RWPE2 (cell line): ENCODE results near the gene CAMK1G.

Source experiments
- ATAC-seq: fragments of 200-7000 bp; cut with Tn5 transposase; 3 replicates; pipeline ENCODE4 v1.9.1; 2021; ENCODE audit warnings: low read depth
- DNase-seq: peaks from one replicate; pipeline ENCODE4 v3.0.0-alpha.2; 2020; ENCODE audit warnings: low spot score
- H3K27ac ChIP-seq: fragments of 450-650 bp; 2 replicates; pipeline ENCODE4 v1.5.1; 2017; ENCODE audit warnings: mild to moderate bottlenecking; ENCODE audit not compliant: poor library complexity, severe bottlenecking
- H3K27me3 ChIP-seq: fragments of 250-450 bp; sonication (Bioruptor Pico); 2 replicates; pipeline ENCODE4 v1.5.1; 2021; ENCODE audit warnings: mild to moderate bottlenecking, moderate library complexity; ENCODE audit not compliant: insufficient read depth, poor library complexity, severe bottlenecking
- H3K36me3 ChIP-seq: fragments of 250-450 bp; sonication (Bioruptor Pico); 2 replicates; pipeline ENCODE4 v1.5.1; 2020; ENCODE audit warnings: low read depth, mild to moderate bottlenecking, moderate library complexity
- H3K4me1 ChIP-seq: fragments of 250-450 bp; sonication (Bioruptor Pico); 2 replicates; pipeline ENCODE4 v1.5.1; 2021; ENCODE audit warnings: mild to moderate bottlenecking, moderate library complexity; ENCODE audit not compliant: insufficient read depth, poor library complexity, severe bottlenecking
- H3K4me3 ChIP-seq: fragments of 250-450 bp; sonication (Bioruptor Pico); 2 replicates; pipeline ENCODE4 v1.5.1; 2021; ENCODE audit warnings: mild to moderate bottlenecking, moderate library complexity; ENCODE audit not compliant: severe bottlenecking
- H3K9me3 ChIP-seq: fragments of 250-450 bp; sonication (Bioruptor Pico); 2 replicates; pipeline ENCODE4 v1.5.1; 2021; ENCODE audit warnings: mild to moderate bottlenecking, moderate library complexity; ENCODE audit not compliant: severe bottlenecking
- TF ChIP-seq, protein P1 (sequence below): fragments of 450-650 bp; IDR thresholded peaks from one replicate; pipeline ENCODE4 v1.5.1; 2017; ENCODE audit warnings: mild to moderate bottlenecking, moderate library complexity; ENCODE audit not compliant: poor library complexity, severe bottlenecking

Gene CAMK1G

DNA sequence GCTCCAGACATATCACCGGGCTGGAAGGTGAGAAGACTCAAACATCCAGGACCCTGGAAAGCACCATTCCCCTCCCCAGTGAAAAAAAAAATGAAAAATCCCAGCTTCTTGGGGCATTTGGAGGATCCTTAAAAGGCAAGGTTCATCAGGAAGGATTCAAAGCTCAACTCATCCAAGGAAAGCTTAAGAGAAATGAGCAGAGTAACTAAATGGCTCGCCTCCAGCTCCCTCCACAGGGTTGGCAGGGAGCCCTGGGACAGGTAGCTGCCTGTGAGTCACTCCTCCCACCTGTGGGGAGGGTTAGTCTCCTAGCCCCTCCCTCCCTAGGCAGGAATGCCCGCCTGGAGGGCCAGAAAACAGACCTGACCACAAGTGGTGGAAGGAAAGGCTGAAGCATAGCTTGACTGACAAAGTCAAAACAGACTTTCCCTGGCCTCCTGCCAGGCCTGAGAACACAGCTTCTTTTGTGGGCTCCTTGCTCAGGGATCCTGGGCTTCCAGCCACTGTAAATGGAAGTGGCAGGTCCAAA lies 69.4 kb downstream of the CAMK1G start:
- Histone ChIP-seq H3K4me1 (peaks cover 61% of the 10 kb centered on the region), H3K9me3 (no peaks in the 10 kb centered on the region), H3K27ac (peak overlapping the region; percentile 94), H3K36me3 (peaks cover 32% of the 10 kb centered on the region), H3K27me3 (no peaks in the 10 kb centered on the region), H3K4me3 (peak overlapping the region; percentile 58)
- TF ChIP-seq, protein P1, sequence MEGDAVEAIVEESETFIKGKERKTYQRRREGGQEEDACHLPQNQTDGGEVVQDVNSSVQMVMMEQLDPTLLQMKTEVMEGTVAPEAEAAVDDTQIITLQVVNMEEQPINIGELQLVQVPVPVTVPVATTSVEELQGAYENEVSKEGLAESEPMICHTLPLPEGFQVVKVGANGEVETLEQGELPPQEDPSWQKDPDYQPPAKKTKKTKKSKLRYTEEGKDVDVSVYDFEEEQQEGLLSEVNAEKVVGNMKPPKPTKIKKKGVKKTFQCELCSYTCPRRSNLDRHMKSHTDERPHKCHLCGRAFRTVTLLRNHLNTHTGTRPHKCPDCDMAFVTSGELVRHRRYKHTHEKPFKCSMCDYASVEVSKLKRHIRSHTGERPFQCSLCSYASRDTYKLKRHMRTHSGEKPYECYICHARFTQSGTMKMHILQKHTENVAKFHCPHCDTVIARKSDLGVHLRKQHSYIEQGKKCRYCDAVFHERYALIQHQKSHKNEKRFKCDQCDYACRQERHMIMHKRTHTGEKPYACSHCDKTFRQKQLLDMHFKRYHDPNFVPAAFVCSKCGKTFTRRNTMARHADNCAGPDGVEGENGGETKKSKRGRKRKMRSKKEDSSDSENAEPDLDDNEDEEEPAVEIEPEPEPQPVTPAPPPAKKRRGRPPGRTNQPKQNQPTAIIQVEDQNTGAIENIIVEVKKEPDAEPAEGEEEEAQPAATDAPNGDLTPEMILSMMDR = no peak
- ATAC-seq (peak; percentile 52), DNase-seq (peak; percentile 95)

DNA sequence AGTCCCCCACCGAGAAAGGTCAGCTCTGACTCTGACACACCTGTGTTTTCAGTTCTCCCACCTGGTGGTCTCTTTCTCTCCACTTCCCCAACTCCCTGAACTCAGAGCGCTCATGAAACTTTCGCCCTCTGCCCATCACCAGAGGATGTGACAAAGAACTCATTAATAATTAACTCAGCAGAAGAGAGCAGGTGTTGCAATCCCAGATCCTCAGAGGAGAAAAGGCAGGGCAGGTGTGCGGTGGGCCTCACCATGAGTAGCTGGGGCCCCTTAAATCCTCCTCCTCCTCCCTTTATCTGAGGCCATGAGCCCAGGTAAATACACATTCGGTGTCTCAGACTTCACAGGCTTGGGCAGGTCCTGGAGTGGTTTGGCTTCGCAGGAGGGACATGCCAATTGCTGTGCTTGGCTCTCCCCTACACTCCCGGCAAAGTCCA lies 70.4 kb downstream of the CAMK1G start:
- Histone ChIP-seq H3K9me3 (no peaks in the 10 kb centered on the region), H3K4me1 (peaks cover 57% of the 10 kb centered on the region), H3K27ac (peak overlapping the region; percentile 94), H3K4me3 (no peak overlapping the region), H3K36me3 (peaks cover 22% of the 10 kb centered on the region), H3K27me3 (no peaks in the 10 kb centered on the region)
- no peak for DNase-seq
- TF ChIP-seq, protein P1 = no peak
- ATAC-seq = no peak

DNA sequence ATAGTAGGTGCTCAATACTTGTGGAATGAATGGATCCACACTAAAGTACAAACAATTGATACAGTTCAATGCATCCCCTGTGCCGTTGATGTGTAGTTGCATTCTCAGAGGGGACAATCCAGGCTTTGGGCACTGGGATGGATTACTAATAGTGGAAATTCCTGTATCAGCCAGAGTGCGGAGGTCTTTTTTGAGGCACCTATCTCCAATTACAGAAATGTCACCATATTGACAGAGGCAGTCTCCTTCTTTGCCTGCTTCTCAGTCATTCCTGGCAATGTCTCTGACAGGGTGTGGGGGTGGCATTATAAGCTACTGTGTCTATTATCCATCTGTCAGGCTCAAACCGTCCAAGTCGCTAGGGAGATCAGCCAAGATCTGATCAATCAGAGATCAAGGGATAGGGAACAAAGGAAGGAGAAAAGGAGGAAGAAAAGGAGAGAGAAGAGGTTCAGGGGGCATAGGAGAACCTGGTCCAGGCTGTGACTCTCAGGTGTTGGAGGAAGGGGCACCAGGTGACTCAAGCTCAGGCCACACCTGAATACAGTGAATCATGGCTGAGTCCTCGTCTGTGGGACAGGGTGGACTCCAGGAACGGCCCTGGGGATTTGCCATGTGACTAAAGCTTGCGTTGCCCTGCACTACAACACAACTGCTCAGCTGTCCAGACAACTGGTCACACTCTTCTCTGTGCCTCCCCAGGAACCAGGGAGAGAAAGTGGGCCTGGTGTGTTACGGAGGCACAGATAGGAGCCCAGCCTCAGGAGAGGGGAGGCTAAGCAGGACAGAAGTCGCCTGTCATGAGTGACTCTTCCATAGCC lies 72.1 kb downstream of the CAMK1G start:
- TF ChIP-seq, protein P1 = no peak
- Histone ChIP-seq H3K27me3 (no peaks in the 10 kb centered on the region), H3K4me3 (no peak overlapping the region), H3K9me3 (no peaks in the 10 kb centered on the region), H3K27ac (peak overlapping the region; percentile 94), H3K36me3 (peaks cover 5% of the 10 kb centered on the region), H3K4me1 (peaks cover 55% of the 10 kb centered on the region)
- ATAC-seq = peak; percentile 55
- DNase-seq = peak; percentile 69

DNA sequence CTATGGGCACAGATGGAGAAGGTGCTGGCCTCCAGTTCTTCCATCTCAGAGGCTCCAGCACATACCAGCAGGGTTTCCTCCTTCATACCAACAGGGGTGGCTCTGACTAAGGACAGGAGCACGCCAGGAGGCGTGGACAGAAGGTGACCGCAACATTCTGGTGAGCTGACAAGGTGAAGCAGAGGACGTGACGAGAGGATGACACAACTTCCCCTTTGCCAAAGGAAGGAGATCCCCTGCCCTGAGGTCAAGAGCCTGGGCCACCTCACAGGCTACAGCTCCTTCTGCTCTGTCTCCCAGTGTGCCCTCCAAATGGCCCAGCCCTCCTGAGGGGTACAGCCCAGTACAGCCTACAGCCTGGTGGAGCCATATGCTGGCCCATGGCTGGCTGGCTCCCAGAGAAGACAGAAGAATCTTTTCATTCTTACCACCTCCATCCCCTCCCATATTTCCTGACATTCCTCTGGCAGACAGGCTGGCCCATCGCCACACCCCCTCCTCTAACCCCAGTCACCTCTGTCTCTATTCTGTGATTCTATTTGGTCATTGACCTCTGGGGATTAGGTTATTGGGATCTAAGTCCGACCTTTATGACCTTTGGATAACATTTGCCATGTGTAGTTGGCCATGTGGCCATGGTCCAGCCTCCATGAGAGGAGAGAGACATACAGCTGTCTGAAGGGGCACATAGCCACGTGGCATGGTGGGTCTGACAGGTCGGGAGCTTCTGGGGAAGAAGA lies 73.8 kb downstream of the CAMK1G start:
- ATAC-seq (peak; percentile 44), DNase-seq (peak; percentile 73)
- Histone ChIP-seq H3K4me3 (no peak overlapping the region), H3K27ac (peak overlapping the region; percentile 94), H3K27me3 (no peaks in the 10 kb centered on the region), H3K4me1 (peaks cover 55% of the 10 kb centered on the region), H3K9me3 (no peaks in the 10 kb centered on the region), H3K36me3 (no peaks in the 10 kb centered on the region)
- TF ChIP-seq, protein P1 = no peak
